GM20000 (cell line): ENCODE measurements around the gene SLC8A1.

ENCODE experiments used
- DNase-seq: peaks from one replicate; pipeline ENCODE4 v3.0.0; 2012; ENCODE audit warnings: low spot score
- CTCF ChIP-seq: IDR thresholded peaks from 2 replicates; pipeline ENCODE4 v1.5.1; 2012; ENCODE audit warnings: mild to moderate bottlenecking, control low read depth; ENCODE audit errors: extremely low read depth, missing control alignments

SLC8A1 gene

DNA sequence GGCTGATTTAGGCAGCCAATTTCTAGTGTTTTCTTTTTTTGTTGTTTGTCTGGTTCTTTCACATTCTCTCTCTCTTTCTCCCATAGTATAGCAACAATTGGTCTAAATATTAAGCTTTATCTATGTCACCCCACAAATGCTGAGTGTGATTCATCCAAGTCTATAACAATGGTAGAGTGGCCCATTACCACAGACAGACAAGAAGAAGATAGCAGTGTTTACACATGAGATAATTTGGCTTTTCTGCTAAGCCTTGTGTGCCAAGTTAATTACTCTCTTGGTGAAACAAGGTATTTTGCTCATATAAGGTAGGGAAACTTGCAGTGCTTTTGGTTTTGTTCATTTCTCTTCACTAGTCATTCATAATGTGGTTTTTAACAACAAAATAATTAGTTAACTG, 166.5 kb downstream of the SLC8A1 start:
- DNase-seq, result no peak
- no peak for TF ChIP-seq CTCF

DNA sequence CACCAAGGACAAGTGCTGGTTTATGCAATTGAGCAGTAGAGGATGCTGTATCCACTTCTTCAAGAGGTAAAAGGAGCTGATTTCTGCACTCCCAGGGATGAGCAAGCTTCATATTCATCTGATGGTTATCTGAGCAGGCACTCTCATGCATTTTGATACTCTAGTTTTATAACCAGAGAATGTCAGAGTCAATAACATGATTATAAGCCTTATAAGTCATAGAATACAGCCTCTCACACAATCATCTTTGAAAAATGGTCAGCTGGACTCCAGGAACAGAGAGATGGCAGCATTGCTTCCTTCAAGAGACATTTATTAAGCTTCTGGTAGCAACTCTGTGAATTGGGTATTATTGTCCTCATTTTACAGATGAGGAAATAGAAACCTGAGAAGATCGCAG, 167.1 kb downstream of the SLC8A1 start:
- no peak for DNase-seq
- no peak for TF ChIP-seq CTCF

- TF ChIP-seq CTCF, result no peak
- no peak for DNase-seq
These were observed 168.6 kb downstream of the SLC8A1 start for GRCh38 chr2:40283111-40283909.

GRCh38 chr2:40282428-40282827, 169.5 kb downstream of the SLC8A1 start:
- DNase-seq, result no peak
- no peak for TF ChIP-seq CTCF

DNA sequence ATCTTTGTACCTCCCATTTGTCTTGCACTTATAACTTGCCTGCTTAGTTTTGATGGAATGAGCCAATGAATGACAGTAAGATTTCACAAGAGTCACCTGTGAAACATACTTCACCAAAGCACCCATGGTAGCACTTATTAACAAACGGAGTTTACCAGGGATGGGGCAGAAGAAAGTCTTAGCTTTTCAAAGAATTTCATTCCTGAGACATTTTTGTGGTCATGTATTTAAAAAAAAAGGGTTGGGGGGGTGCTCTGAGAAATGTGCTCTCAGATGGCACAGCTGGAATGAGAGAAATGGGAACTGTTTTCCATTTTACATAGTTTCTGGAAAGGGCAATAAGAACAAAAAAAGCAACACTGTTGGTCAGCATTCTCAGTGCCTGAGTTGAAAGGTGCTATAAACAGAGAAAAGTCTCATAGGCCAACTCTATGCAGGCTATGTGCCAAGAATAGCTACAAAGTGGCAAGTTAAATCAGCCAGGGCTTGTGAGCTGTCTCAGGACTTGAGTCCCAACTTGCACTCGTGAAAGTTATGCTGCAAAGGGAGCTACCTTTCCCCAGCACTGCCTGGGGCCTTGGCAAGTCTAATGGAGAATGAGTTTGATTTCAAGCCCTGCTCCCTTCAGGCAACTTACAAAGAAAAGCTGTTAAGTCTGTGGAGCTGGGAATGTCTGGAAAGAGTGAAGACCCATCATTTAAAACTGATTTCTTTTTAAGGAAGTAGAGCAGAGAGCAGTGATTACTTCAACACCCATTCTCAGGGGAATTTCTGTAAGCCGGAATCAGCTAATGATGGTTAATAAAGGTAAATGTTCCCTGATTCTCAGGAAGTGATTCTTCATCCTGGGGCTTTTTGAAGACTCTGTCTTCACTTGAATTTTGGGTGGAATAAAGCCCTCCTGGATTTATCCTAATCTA, 170.6 kb downstream of the SLC8A1 start:
- no peak for TF ChIP-seq CTCF
- DNase-seq, result no peak

DNA sequence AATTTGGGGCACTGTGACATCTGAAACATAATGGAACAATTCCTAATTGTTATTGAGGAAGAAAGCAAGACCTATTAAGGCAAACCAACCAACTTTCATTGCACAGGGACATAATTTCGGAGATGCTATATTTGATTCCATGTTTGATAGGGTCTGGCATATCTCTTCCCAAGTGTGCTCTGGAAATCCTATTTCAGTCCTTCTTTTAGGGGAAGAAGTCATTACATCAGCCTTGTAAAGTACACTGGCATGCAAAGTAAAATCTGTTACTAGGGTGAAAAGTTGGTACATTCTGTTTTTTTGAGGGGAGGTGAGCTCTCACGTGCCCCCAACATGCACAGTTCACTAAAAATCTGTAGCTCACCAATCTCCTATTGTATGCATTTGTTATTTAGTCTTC, 172.4 kb downstream of the SLC8A1 start:
- DNase-seq, result no peak

More for the DNA sequence above, 172.4 kb downstream of the SLC8A1 start:
- no peak for TF ChIP-seq CTCF
